Osteocyte (in vitro differentiated cells): ENCODE results near the gene GINS2. TPM values are rescaled to one million over a fixed set of nuclear protein-coding genes. Genes with fewer than 3 reads are reported as not detected.

Experiments used
- DNase-seq: peaks from one replicate; pipeline ENCODE4 v3.0.0; 2021; ENCODE audit warnings: mixed read lengths; ENCODE audit not compliant: unreplicated experiment; ENCODE audit errors: extremely low spot score
- H3K27ac Mint-ChIP-seq: one replicate; pipeline ENCODE4 v1.8.0; 2021; ENCODE audit warnings: mild to moderate bottlenecking, mixed read lengths; ENCODE audit not compliant: unreplicated experiment
- H3K27me3 Mint-ChIP-seq: one replicate; pipeline ENCODE4 v1.8.0; 2021; ENCODE audit warnings: mixed read lengths; ENCODE audit not compliant: unreplicated experiment
- H3K36me3 Mint-ChIP-seq: one replicate; pipeline ENCODE4 v1.8.0; 2021; ENCODE audit warnings: mixed read lengths; ENCODE audit not compliant: unreplicated experiment
- H3K4me1 Mint-ChIP-seq: one replicate; pipeline ENCODE4 v1.8.0; 2021; ENCODE audit warnings: mixed read lengths; ENCODE audit not compliant: unreplicated experiment
- H3K4me3 Mint-ChIP-seq: one replicate; pipeline ENCODE4 v1.8.0; 2021; ENCODE audit warnings: mild to moderate bottlenecking, moderate library complexity, mixed read lengths; ENCODE audit not compliant: unreplicated experiment
- H3K9me3 Mint-ChIP-seq: one replicate; pipeline ENCODE4 v1.8.0; 2021; ENCODE audit warnings: mixed read lengths; ENCODE audit not compliant: unreplicated experiment
- CTCF ChIP-seq: fragments of 200-600 bp; sonication (generic); IDR thresholded peaks from 2 replicates; pipeline ENCODE4 v1.5.0; 2021; ENCODE audit warnings: antibody characterized with exemption, mild to moderate bottlenecking, moderate library complexity
- total RNA-seq: library from RNA; stranded (reverse); gene quantifications from 2 replicates; pipeline ENCODE4 v1.2.1, GENCODE V29; 2021

The GINS2 gene
- total RNA-seq, 1 donor from 2014 or later = 5.7 TPM

DNA sequence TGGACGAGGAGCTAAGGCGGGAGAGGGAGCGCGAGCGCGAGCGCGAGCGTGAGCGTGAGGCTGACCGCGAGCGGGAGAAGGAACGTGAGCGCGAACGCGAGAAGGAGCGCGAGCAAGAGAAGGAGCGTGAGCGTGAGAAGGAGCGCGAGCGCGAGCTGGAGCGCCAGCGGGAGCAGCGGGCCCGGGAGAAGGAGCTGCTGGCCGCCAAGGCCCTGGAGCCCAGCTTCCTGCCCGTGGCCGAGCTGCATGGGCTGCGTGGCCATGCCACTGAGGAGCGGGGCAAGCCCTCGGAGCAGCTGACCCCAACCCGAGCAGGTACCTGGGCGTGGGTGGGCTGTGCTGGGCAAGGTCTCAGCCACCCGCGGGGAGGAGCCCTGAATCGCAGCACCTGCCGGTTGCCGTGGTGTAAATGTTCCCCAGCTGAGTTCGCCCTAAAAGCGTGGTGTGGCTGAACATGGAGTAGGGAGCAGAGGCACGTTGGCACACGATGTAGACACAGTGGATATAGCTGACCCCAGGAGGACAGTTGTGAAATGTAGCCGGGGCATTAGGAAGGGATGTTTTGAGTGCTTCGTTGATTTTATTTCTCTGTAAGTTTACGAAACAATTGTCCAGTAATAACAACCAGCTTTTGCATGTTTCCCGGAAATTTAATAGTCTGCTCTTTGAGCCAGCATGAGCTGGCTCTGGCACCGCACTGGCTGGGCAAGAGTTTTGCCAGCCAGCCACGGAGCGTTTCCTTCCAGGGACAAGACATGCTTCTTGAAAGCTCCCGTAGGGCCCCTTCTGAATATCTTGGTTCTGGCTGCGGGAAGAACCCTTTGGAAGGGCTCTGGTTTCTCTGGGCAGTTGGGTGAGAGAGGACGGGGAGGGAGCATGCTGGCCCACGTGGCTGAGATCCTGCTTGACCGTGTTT lies 32.1 kb downstream of the GINS2 start:
- Mint-ChIP-seq H3K9me3 (no peaks in the 10 kb centered on the region), H3K36me3 (peaks cover 16% of the 10 kb centered on the region), H3K4me3 (no peak overlapping the region), H3K27ac (no peak overlapping the region), H3K27me3 (no peaks in the 10 kb centered on the region), H3K4me1 (peaks cover 13% of the 10 kb centered on the region)
- DNase-seq = no peak
- no peak for TF ChIP-seq CTCF

DNA sequence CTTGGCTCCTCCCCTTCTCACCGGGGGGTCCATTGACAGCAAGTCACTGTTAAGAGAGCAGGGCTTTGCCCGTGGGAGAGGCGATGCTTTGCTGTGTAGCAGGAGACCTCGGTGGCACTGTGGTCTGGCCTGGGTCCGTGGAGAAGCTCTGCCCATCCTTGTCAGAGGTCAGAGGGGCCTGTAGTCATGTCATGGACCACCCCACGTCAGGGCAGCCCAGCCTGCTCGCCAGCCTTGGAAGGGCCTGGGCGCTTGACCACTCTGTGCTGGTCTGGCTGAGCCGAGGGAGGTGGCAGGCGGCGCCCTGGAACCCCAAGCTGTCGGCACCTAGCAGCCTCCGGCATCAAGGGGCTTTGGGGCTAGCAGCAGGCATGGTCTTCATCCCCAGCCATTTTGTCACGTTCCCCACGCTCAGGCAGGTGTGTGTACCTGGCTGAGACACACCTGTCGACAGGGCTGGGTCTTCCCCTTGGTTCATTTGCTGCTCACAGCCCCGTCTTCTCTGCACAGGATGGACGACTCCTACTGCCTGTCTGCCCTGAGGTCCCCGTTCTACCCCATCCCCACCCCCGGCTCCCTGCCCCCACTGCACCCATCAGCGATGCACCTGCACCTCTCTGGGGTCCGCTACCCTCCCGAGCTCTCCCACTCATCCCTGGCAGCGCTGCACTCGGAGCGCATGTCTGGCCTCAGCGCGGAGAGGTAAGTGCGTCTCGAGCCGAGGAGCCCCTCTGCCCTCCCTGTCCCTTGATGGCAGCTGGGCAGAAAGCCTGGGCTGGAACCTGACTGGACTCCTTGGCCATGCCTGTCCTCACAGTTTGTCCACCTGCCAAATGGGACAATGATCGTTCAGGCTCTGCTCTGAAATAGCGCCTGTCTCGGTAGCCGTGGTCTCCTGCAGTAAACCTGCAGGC lies 33.3 kb downstream of the GINS2 start:
- no peak overlapping the region for H3K27ac Mint-ChIP-seq
- H3K4me3 Mint-ChIP-seq = no peak overlapping the region
- H3K9me3 Mint-ChIP-seq = no peaks in the 10 kb centered on the region
- H3K27me3 Mint-ChIP-seq = no peaks in the 10 kb centered on the region
- TF ChIP-seq CTCF = no peak
- H3K36me3 Mint-ChIP-seq = peaks cover 16% of the 10 kb centered on the region
- H3K4me1 Mint-ChIP-seq = peaks cover 13% of the 10 kb centered on the region
- DNase-seq = no peak

DNA sequence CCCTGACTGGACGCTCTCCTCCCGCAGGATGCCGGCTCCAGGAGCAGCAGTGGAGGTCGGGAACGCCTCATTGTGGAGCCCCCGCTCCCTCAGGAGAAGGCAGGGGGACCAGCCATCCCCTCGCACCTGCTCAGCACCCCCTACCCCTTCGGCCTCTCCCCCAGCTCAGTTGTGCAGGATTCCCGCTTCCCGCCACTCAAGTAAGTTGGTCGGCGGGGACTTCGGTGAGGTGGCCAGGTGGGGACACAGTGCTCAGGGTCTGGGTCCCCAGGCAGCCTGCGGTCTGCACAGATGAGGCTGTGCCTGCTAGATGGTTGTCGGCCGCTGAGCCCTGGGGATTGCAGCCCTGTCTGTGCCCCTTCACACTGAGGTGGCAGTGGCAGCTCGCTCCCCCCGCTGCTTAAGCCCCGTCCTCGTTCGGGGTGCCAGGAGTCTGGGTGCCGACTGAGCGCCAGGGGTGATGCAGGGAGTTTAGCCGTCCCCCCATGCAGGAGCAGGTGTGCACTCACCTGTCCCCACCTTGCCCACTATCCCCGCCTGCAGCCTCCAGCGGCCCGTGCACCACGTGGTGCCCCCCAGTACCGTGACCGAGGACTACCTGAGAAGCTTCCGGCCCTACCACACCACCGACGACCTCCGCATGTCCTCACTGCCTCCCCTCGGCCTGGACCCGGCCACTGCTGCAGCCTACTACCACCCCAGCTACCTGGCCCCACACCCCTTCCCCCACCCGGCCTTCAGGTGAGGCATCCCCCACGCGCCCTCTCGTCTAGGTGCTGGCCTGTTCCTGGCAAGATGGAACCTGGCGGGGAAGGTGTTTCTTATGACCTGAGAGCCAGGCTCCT lies 34.3 kb downstream of the GINS2 start:
- no peaks in the 10 kb centered on the region for H3K27me3 Mint-ChIP-seq
- peaks cover 11% of the 10 kb centered on the region for H3K36me3 Mint-ChIP-seq
- DNase-seq = no peak
- no peak overlapping the region for H3K27ac Mint-ChIP-seq
- peaks cover 9% of the 10 kb centered on the region for H3K4me1 Mint-ChIP-seq
- no peak for TF ChIP-seq CTCF
- H3K4me3 Mint-ChIP-seq = no peak overlapping the region
- no peaks in the 10 kb centered on the region for H3K9me3 Mint-ChIP-seq

- TF ChIP-seq CTCF = no peak
- peaks cover 13% of the 10 kb centered on the region for H3K4me1 Mint-ChIP-seq
- DNase-seq = no peak
- H3K9me3 Mint-ChIP-seq = no peaks in the 10 kb centered on the region
- no peak overlapping the region for H3K4me3 Mint-ChIP-seq
- no peaks in the 10 kb centered on the region for H3K27me3 Mint-ChIP-seq
- no peak overlapping the region for H3K27ac Mint-ChIP-seq
- H3K36me3 Mint-ChIP-seq = peaks cover 14% of the 10 kb centered on the region
These were observed 35.4 kb downstream of the GINS2 start for GRCh38 chr16:85653290-85653891.
